Measurements from ENCODE around the gene UBXN10.

- TF ChIP-seq CTCF (conservative IDR thresholded peaks at IDR 0.05; ENCODE audit: low read depth, low read length) (no peak), MXI1 (IDR thresholded peaks at IDR 0.05; ENCODE audit: borderline replicate concordance, low read depth, low read length) (no peak), POLR2A (IDR thresholded peaks at IDR 0.05; ENCODE audit: low read depth, low read length) (no peak), CHD1 (IDR thresholded peaks at IDR 0.05; ENCODE audit: low read depth, low read length) (no peak), RAD21 (IDR thresholded peaks at IDR 0.05; ENCODE audit: low read length) (no peak), RFX5 (IDR thresholded peaks at IDR 0.05; ENCODE audit: low read depth, low read length) (no peak), USF2 (IDR thresholded peaks at IDR 0.05; ENCODE audit: low read depth, low read length) (no peak), MAZ (IDR thresholded peaks at IDR 0.05; ENCODE audit: borderline replicate concordance, low read depth, low read length) (no peak), SMC3 (IDR thresholded peaks at IDR 0.05; ENCODE audit: low read depth, low read length) (no peak), BHLHE40 (IDR thresholded peaks at IDR 0.05; ENCODE audit: low read depth, low read length) (no peak), CEBPB (IDR thresholded peaks at IDR 0.05; ENCODE audit: low read depth, low read length) (no peak), MAFK (IDR thresholded peaks at IDR 0.05; ENCODE audit: low read depth, low read length) (no peak), FOS (IDR thresholded peaks at IDR 0.05; ENCODE audit: low read depth, low read length) (no peak), RCOR1 (IDR thresholded peaks at IDR 0.05; ENCODE audit: insufficient replicate concordance, low read length) (no peak)
These were observed 31.5 kb upstream of the UBXN10 start for GRCh38 chr1:20154301-20154831.

All from IMR-90 (cell line).